Activated CD8-positive, alpha-beta memory T cell treated with anti-CD3 and anti-CD28 coated beads, Interleukin-2, amount 50 U/mL, for 24 hours (primary cell): ENCODE results near the gene CCDC175.
A peak's percentile ranks its signal among the peaks of the same experiment; 100 is the strongest.

Experiments used
- DNase-seq: peaks from one replicate; pipeline ENCODE4 v3.0.0-alpha.2; 2020; ENCODE audit errors: extremely low read depth

CCDC175 gene

GRCh38 chr14:59540852-59541251 lies 35.8 kb downstream of the CCDC175 start:
- DNase-seq = no peak

- no peak for DNase-seq
These were observed 37.7 kb downstream of the CCDC175 start for GRCh38 chr14:59538936-59539335.

- DNase-seq = no peak
These were observed 39.1 kb downstream of the CCDC175 start for GRCh38 chr14:59537476-59537875.

- DNase-seq = no peak
These were observed 42.1 kb downstream of the CCDC175 start for GRCh38 chr14:59534361-59534987.

- DNase-seq = no peak
These were observed 44.2 kb downstream of the CCDC175 start for GRCh38 chr14:59532419-59532818.

- no peak for DNase-seq
These were observed 46.3 kb downstream of the CCDC175 start for GRCh38 chr14:59530349-59530748.

- DNase-seq = no peak
These were observed 47.4 kb downstream of the CCDC175 start for GRCh38 chr14:59529189-59529588.

GRCh38 chr14:59520224-59520623 lies 56.4 kb downstream of the CCDC175 start:
- DNase-seq = no peak

- DNase-seq = no peak
These were observed 64.6 kb downstream of the CCDC175 start for GRCh38 chr14:59511916-59512575.

GRCh38 chr14:59510966-59511365 lies 65.6 kb downstream of the CCDC175 start:
- DNase-seq = no peak

GRCh38 chr14:59510001-59510400 lies 66.6 kb downstream of the CCDC175 start:
- no peak for DNase-seq

- no peak for DNase-seq
These were observed 67.5 kb downstream of the CCDC175 start for GRCh38 chr14:59509101-59509500.

- DNase-seq = no peak
These were observed 68.9 kb downstream of the CCDC175 start for GRCh38 chr14:59507752-59508103.

- DNase-seq = peak; percentile 6
These were observed 69.4 kb downstream of the CCDC175 start for GRCh38 chr14:59507063-59507751.

GRCh38 chr14:59503256-59503655 lies 73.4 kb downstream of the CCDC175 start:
- no peak for DNase-seq

GRCh38 chr14:59500732-59501131 lies 75.9 kb downstream of the CCDC175 start:
- DNase-seq = no peak

GRCh38 chr14:59492384-59492783 lies 84.2 kb downstream of the CCDC175 start:
- no peak for DNase-seq

GRCh38 chr14:59490756-59491155 lies 85.9 kb downstream of the CCDC175 start:
- no peak for DNase-seq

- DNase-seq = no peak
These were observed 91.9 kb downstream of the CCDC175 start for GRCh38 chr14:59484639-59485175.

- DNase-seq = peak; percentile 93
These were observed 92.6 kb downstream of the CCDC175 start, which contains the start of the genes JKAMP and L3HYPDH for GRCh38 chr14:59483819-59484638. TSS of gene JKAMP (plus strand) at chr14:59484517. CDS start at chr14:59484590, 73 bp downstream. TSS of gene L3HYPDH (minus strand) at chr14:59484408. CDS start at chr14:59484316, 92 bp downstream.

GRCh38 chr14:59483363-59483762 lies 93.2 kb downstream of the CCDC175 start:
- DNase-seq = no peak
